ENCODE data around the gene SNRNP70. TPM values are rescaled to one million over a fixed set of nuclear protein-coding genes. Genes with fewer than 3 reads are reported as not detected.
A peak's percentile ranks its signal among the peaks of the same experiment; 100 is the strongest.
"Not testable (repeated sequence)": the region's sequence is repeated elsewhere in the genome, so short reads cannot be mapped to it uniquely, and the experiment has no call there.

Gene SNRNP70
- total RNA-seq, 1 experiment from 2014 or later, result 259 TPM

- H3K27ac Mint-ChIP-seq (ENCODE audit: unreplicated experiment), result no peak overlapping the region
- no peaks in the 10 kb centered on the region for H3K27me3 Mint-ChIP-seq (ENCODE audit: insufficient read depth, unreplicated experiment)
- POLR2A ChIA-PET, result no interaction called here
- CTCF ChIA-PET, result interaction anchor here (0.6 to 2.2 kb wide), 4 partner anchors 12 to 76 kb away, joined by 3 to 34 read pairs (median 9); partner anchors contain the start of gene LIN7B
- no peak overlapping the region for H3K4me3 Mint-ChIP-seq (ENCODE audit: unreplicated experiment)
- H3K4me3 ChIP-seq (ENCODE audit: low read depth, low read length), result no peak overlapping the region
- peaks cover 26% of the 10 kb centered on the region for H3K4me1 Mint-ChIP-seq (ENCODE audit: low read depth, unreplicated experiment)
- no peaks in the 10 kb centered on the region for H3K27me3 ChIP-seq (replicated peaks; ENCODE audit: control insufficient read depth, insufficient read depth, low read length)
- H3K36me3 ChIP-seq (ENCODE audit: control insufficient read depth, insufficient read depth, low read length), result peaks cover 2% of the 10 kb centered on the region; the same call in 1 of the 2 replicates
- intact Hi-C loops (cut with micrococcal nuclease; ENCODE audit: unreplicated experiment), result no loop called here
- H3K4me1 ChIP-seq, result peaks cover 17% of the 10 kb centered on the region; the same call in 1 of the 2 replicates
- H3K9me3 Mint-ChIP-seq (ENCODE audit: unreplicated experiment), result peaks cover 7% of the 10 kb centered on the region
- peaks cover 26% of the 10 kb centered on the region for H3K36me3 Mint-ChIP-seq (ENCODE audit: insufficient read depth, unreplicated experiment)
- BruUV-seq (replicated peaks), result no TSS peak
- TF ChIP-seq CTCF (IDR thresholded peaks at IDR 0.05; ENCODE audit: insufficient read depth in 1 of 2, low read depth in 1 of 2, low read length in 1 of 2, severe bottlenecking in 1 of 2, unreplicated experiment in 1 of 2), result no peak
- no peaks in the 10 kb centered on the region for H3K9me3 ChIP-seq
- no peak for DNase-seq
These were observed 41.3 kb downstream of the SNRNP70 start for GRCh38 chr19:49126575-49126974.

GRCh38 chr19:49127225-49127624 is 42.0 kb downstream of the SNRNP70 start:
- peaks cover 26% of the 10 kb centered on the region for H3K36me3 Mint-ChIP-seq (ENCODE audit: insufficient read depth, unreplicated experiment)
- H3K9me3 ChIP-seq; BruUV-seq (replicated peaks); H3K27me3 ChIP-seq (replicated peaks; ENCODE audit: control insufficient read depth, insufficient read depth, low read length); H3K36me3 ChIP-seq (ENCODE audit: control insufficient read depth, insufficient read depth, low read length); H3K9me3 Mint-ChIP-seq (ENCODE audit: unreplicated experiment); H3K27me3 Mint-ChIP-seq (ENCODE audit: insufficient read depth, unreplicated experiment); DNase-seq; intact Hi-C loops (cut with micrococcal nuclease; ENCODE audit: unreplicated experiment): not testable (repeated sequence)
- H3K4me3 Mint-ChIP-seq (ENCODE audit: unreplicated experiment), result peak overlapping the region; percentile 85
- CTCF ChIA-PET, result interaction anchor here (0.5 to 2.2 kb wide), 24 partner anchors 8 to 1359 kb away, joined by 3 to 51 read pairs (median 6); partner anchors contain the start of genes ALDH16A1, GYS1, LIN7B and PPFIA3
- peak overlapping the region; percentile 80 for H3K27ac Mint-ChIP-seq (ENCODE audit: unreplicated experiment)
- Histone ChIP-seq H3K4me1 (peaks cover 17% of the 10 kb centered on the region; the same call in 1 of the 2 replicates), H3K4me3 (ENCODE audit: low read depth, low read length) (peak overlapping the region; percentile 32)
- POLR2A ChIA-PET, result interaction anchor here (0.5 to 1.0 kb wide), 12 partner anchors 13 to 635 kb away, joined by 3 to 14 read pairs (median 4); partner anchors contain the start of genes ALDH16A1, BAX, GYS1 and LIN7B
- peaks cover 26% of the 10 kb centered on the region for H3K4me1 Mint-ChIP-seq (ENCODE audit: low read depth, unreplicated experiment)

- peak overlapping the region; percentile 85 for H3K4me3 Mint-ChIP-seq (ENCODE audit: unreplicated experiment)
- peak in 1 of 2 experiments; percentile 16 for TF ChIP-seq CTCF (IDR thresholded peaks at IDR 0.05; ENCODE audit: insufficient read depth in 1 of 2, low read depth in 1 of 2, low read length in 1 of 2, severe bottlenecking in 1 of 2, unreplicated experiment in 1 of 2)
- H3K36me3 Mint-ChIP-seq (ENCODE audit: insufficient read depth, unreplicated experiment), result peaks cover 26% of the 10 kb centered on the region
These were observed 42.7 kb downstream of the SNRNP70 start for GRCh38 chr19:49127674-49128544.

More at GRCh38 chr19:49127674-49128544, 42.7 kb downstream of the SNRNP70 start:
- Mint-ChIP-seq H3K27ac (ENCODE audit: unreplicated experiment) (peak overlapping the region; percentile 80), H3K9me3 (ENCODE audit: unreplicated experiment) (peaks cover 7% of the 10 kb centered on the region), H3K27me3 (ENCODE audit: insufficient read depth, unreplicated experiment) (no peaks in the 10 kb centered on the region), H3K4me1 (ENCODE audit: low read depth, unreplicated experiment) (peaks cover 26% of the 10 kb centered on the region)
- BruUV-seq (replicated peaks), result TSS peak; percentile 77
- H3K4me3 ChIP-seq (ENCODE audit: low read depth, low read length), result peak overlapping the region; percentile 46
- peak; percentile 98 for DNase-seq
- CTCF ChIA-PET, result interaction anchor here (0.5 to 2.2 kb wide), 26 partner anchors 8 to 1359 kb away, joined by 3 to 51 read pairs (median 5); partner anchors contain the start of genes ALDH16A1, GYS1, LIN7B and PPFIA3
- no peaks in the 10 kb centered on the region for H3K27me3 ChIP-seq (replicated peaks; ENCODE audit: control insufficient read depth, insufficient read depth, low read length)
- H3K36me3 ChIP-seq (ENCODE audit: control insufficient read depth, insufficient read depth, low read length), result peaks cover 2% of the 10 kb centered on the region; the same call in 1 of the 2 replicates
- H3K4me1 ChIP-seq, result peaks cover 17% of the 10 kb centered on the region; the same call in 1 of the 2 replicates
- intact Hi-C loops (cut with micrococcal nuclease; ENCODE audit: unreplicated experiment), result loop anchor here (1.0 kb wide), 2 partner anchors 9 to 21 kb away; partner anchors contain the start of genes C19orf73 and PPFIA3
- no peaks in the 10 kb centered on the region for H3K9me3 ChIP-seq
- POLR2A ChIA-PET, result interaction anchor here (0.5 to 1.1 kb wide), 14 partner anchors 14 to 635 kb away, joined by 3 to 14 read pairs (median 4); partner anchors contain the start of genes ALDH16A1, BAX, GYS1 and LIN7B

All from Caco-2 (cell line).